ENCODE results near the gene ELOF1. TPM values are rescaled to one million over a fixed set of nuclear protein-coding genes. Genes with fewer than 3 reads are reported as not detected.
"Not testable (repeated sequence)": the region's sequence is repeated elsewhere in the genome, so short reads cannot be mapped to it uniquely, and the experiment has no call there.

ELOF1 gene
- polyA plus RNA-seq (2012; ENCODE audit: missing spikeins): 51.9 TPM

GRCh38 chr19:11558881-11559828 lies at the start of gene ELOF1:
ELOF1 (minus strand) TSS chr19:11559230; CDS start chr19:11554347, 4,883 bp downstream.
- FAIRE-seq (peak; percentile 88), DNase-seq (ENCODE audit: insufficient read length) (peak; percentile 96)
- TF ChIP-seq TAF1 (IDR thresholded peaks at IDR 0.05; ENCODE audit: borderline replicate concordance, low read depth, low read length): peak; percentile 50; the same call in 1 of the 2 replicates
- TF ChIP-seq POLR2A (IDR thresholded peaks at IDR 0.05; ENCODE audit: low read depth, low read length): peak; percentile 86
- TF ChIP-seq POLR2AphosphoS5 (IDR thresholded peaks at IDR 0.05; ENCODE audit: low read depth, low read length): peak; percentile 88

GRCh38 chr19:11606484-11606883 lies 47.5 kb upstream of the ELOF1 start:
- no peak for DNase-seq (ENCODE audit: insufficient read length)
- FAIRE-seq: no peak
- TF ChIP-seq POLR2AphosphoS5 (IDR thresholded peaks at IDR 0.05; ENCODE audit: low read depth, low read length): no peak
- no peak for TF ChIP-seq TAF1 (IDR thresholded peaks at IDR 0.05; ENCODE audit: borderline replicate concordance, low read depth, low read length)
- TF ChIP-seq POLR2A (IDR thresholded peaks at IDR 0.05; ENCODE audit: low read depth, low read length): no peak

- not testable (repeated sequence) for FAIRE-seq; DNase-seq (ENCODE audit: insufficient read length)
- 0 out of 2 replicates have a peak, but pooled peaks have one; percentile 29 for TF ChIP-seq POLR2AphosphoS5 (IDR thresholded peaks at IDR 0.05; ENCODE audit: low read depth, low read length)
These were observed 40.7 kb upstream of the ELOF1 start for GRCh38 chr19:11599704-11600103.

GRCh38 chr19:11598746-11599145 lies 39.7 kb upstream of the ELOF1 start:
- TF ChIP-seq POLR2A (IDR thresholded peaks at IDR 0.05; ENCODE audit: low read depth, low read length): no peak
- no peak for DNase-seq (ENCODE audit: insufficient read length)
- no peak for FAIRE-seq

GRCh38 chr19:11598103-11598483 lies 39.1 kb upstream of the ELOF1 start:
- no peak for DNase-seq (ENCODE audit: insufficient read length)
- TF ChIP-seq POLR2A (IDR thresholded peaks at IDR 0.05; ENCODE audit: low read depth, low read length) (no peak), TAF1 (IDR thresholded peaks at IDR 0.05; ENCODE audit: borderline replicate concordance, low read depth, low read length) (no peak), POLR2AphosphoS5 (IDR thresholded peaks at IDR 0.05; ENCODE audit: low read depth, low read length) (no peak)
- no peak for FAIRE-seq

GRCh38 chr19:11597202-11598102 lies 38.4 kb upstream of the ELOF1 start, which contains the start of gene ZNF627:
ZNF627 (plus strand) TSS chr19:11597483; CDS start chr19:11597628, 145 bp downstream.
- DNase-seq (ENCODE audit: insufficient read length): peak; percentile 97
- FAIRE-seq: peak; percentile 96
- TF ChIP-seq POLR2AphosphoS5 (IDR thresholded peaks at IDR 0.05; ENCODE audit: low read depth, low read length) (peak; percentile 92), POLR2A (IDR thresholded peaks at IDR 0.05; ENCODE audit: low read depth, low read length) (peak; percentile 95), TAF1 (IDR thresholded peaks at IDR 0.05; ENCODE audit: borderline replicate concordance, low read depth, low read length) (peak; percentile 77; the same call in 1 of the 2 replicates)

- no peak for TF ChIP-seq POLR2AphosphoS5 (IDR thresholded peaks at IDR 0.05; ENCODE audit: low read depth, low read length)
- TF ChIP-seq POLR2A (IDR thresholded peaks at IDR 0.05; ENCODE audit: low read depth, low read length): no peak
- no peak for TF ChIP-seq TAF1 (IDR thresholded peaks at IDR 0.05; ENCODE audit: borderline replicate concordance, low read depth, low read length)
These were observed 37.1 kb upstream of the ELOF1 start for GRCh38 chr19:11596156-11596555.

GRCh38 chr19:11594084-11594483 lies 35.1 kb upstream of the ELOF1 start:
- DNase-seq (ENCODE audit: insufficient read length): no peak
- TF ChIP-seq POLR2A (IDR thresholded peaks at IDR 0.05; ENCODE audit: low read depth, low read length): no peak
- no peak for TF ChIP-seq TAF1 (IDR thresholded peaks at IDR 0.05; ENCODE audit: borderline replicate concordance, low read depth, low read length)
- no peak for TF ChIP-seq POLR2AphosphoS5 (IDR thresholded peaks at IDR 0.05; ENCODE audit: low read depth, low read length)
- FAIRE-seq: no peak

More at GRCh38 chr19:11596156-11596555, 37.1 kb upstream of the ELOF1 start:
- FAIRE-seq: no peak
- DNase-seq (ENCODE audit: insufficient read length): no peak

GRCh38 chr19:11587975-11588631 lies 29.1 kb upstream of the ELOF1 start:
- FAIRE-seq (no peak), DNase-seq (ENCODE audit: insufficient read length) (no peak)
- no peak for TF ChIP-seq POLR2AphosphoS5 (IDR thresholded peaks at IDR 0.05; ENCODE audit: low read depth, low read length)
- TF ChIP-seq POLR2A (IDR thresholded peaks at IDR 0.05; ENCODE audit: low read depth, low read length): no peak
- no peak for TF ChIP-seq TAF1 (IDR thresholded peaks at IDR 0.05; ENCODE audit: borderline replicate concordance, low read depth, low read length)

GRCh38 chr19:11587302-11587974 lies 28.4 kb upstream of the ELOF1 start:
- DNase-seq (ENCODE audit: insufficient read length) (peak; percentile 64), FAIRE-seq (peak; percentile 73)
- no peak for TF ChIP-seq TAF1 (IDR thresholded peaks at IDR 0.05; ENCODE audit: borderline replicate concordance, low read depth, low read length)
- no peak for TF ChIP-seq POLR2AphosphoS5 (IDR thresholded peaks at IDR 0.05; ENCODE audit: low read depth, low read length)
- no peak for TF ChIP-seq POLR2A (IDR thresholded peaks at IDR 0.05; ENCODE audit: low read depth, low read length)

Data from GM12892 (cell line).